Measurements from ENCODE around the gene NKX2-1.

GRCh38 chr14:36477266-36477665, 42.8 kb downstream of the NKX2-1 start:
- TF ChIP-seq, protein P1, sequence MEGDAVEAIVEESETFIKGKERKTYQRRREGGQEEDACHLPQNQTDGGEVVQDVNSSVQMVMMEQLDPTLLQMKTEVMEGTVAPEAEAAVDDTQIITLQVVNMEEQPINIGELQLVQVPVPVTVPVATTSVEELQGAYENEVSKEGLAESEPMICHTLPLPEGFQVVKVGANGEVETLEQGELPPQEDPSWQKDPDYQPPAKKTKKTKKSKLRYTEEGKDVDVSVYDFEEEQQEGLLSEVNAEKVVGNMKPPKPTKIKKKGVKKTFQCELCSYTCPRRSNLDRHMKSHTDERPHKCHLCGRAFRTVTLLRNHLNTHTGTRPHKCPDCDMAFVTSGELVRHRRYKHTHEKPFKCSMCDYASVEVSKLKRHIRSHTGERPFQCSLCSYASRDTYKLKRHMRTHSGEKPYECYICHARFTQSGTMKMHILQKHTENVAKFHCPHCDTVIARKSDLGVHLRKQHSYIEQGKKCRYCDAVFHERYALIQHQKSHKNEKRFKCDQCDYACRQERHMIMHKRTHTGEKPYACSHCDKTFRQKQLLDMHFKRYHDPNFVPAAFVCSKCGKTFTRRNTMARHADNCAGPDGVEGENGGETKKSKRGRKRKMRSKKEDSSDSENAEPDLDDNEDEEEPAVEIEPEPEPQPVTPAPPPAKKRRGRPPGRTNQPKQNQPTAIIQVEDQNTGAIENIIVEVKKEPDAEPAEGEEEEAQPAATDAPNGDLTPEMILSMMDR (IDR thresholded peaks at IDR 0.05; ENCODE audit: poor library complexity, severe bottlenecking): no peak
- TF ChIP-seq REST (IDR thresholded peaks at IDR 0.05; ENCODE audit: borderline replicate concordance): no peak
- TF ChIP-seq SMC3 (conservative IDR thresholded peaks at IDR 0.05; ENCODE audit: poor library complexity): no peak
- no peak for TF ChIP-seq POLR2AphosphoS5 (IDR thresholded peaks at IDR 0.05)
- TF ChIP-seq TAF1 (IDR thresholded peaks at IDR 0.05; ENCODE audit: low read depth): no peak
- no peak for TF ChIP-seq RAD21 (conservative IDR thresholded peaks at IDR 0.05)
